SK-N-SH treated with all-trans-retinoic acid at 6 μM for 48 hours (cell line): Measurements from ENCODE around the gene OXCT2.

Source experiments
- ATAC-seq: fragments of 200-7000 bp; cut with Tn5 transposase; 3 replicates; pipeline ENCODE4 v1.9.1; 2020; ENCODE audit warnings: mild to moderate bottlenecking, moderate library complexity
- ARNTL ChIP-seq: fragments of 450-650 bp; formaldehyde crosslinking; IDR thresholded peaks from 2 replicates; pipeline ENCODE4 v1.5.0; 2020; ENCODE audit warnings: low read depth, mild to moderate bottlenecking, moderate library complexity, borderline replicate concordance
- BACH2 ChIP-seq: fragments of 250-450 bp; sonication (Bioruptor Pico); IDR thresholded peaks from 2 replicates; pipeline ENCODE4 v1.9.0; 2021; ENCODE audit warnings: mild to moderate bottlenecking, borderline replicate concordance
- CSDC2 ChIP-seq: fragments of 250-450 bp; sonication (Bioruptor Pico); IDR thresholded peaks from 2 replicates; pipeline ENCODE4 v1.5.0; 2020; ENCODE audit warnings: mild to moderate bottlenecking, moderate library complexity
- ESRRG ChIP-seq: fragments of 250-450 bp; sonication (Bioruptor Pico); IDR thresholded peaks from 2 replicates; pipeline ENCODE4 v1.6.1; 2021; ENCODE audit warnings: mild to moderate bottlenecking
- GLIS3 ChIP-seq: fragments of 250-450 bp; sonication (Bioruptor Pico); IDR thresholded peaks from 2 replicates; pipeline ENCODE4 v1.5.0; 2020; ENCODE audit warnings: mild to moderate bottlenecking, moderate library complexity
- ISL1 ChIP-seq: fragments of 250-450 bp; sonication (Bioruptor Pico); IDR thresholded peaks from 2 replicates; pipeline ENCODE4 v2.1.2; 2022; ENCODE audit warnings: mild to moderate bottlenecking, moderate library complexity
- OSR1 ChIP-seq: fragments of 250-450 bp; sonication (Bioruptor Pico); IDR thresholded peaks from 2 replicates; pipeline ENCODE4 v1.8.0; 2022; ENCODE audit warnings: moderate library complexity, mild to moderate bottlenecking, inconsistent platforms
- PATZ1 ChIP-seq: fragments of 250-450 bp; sonication (Bioruptor Pico); IDR thresholded peaks from 2 replicates; pipeline ENCODE4 v1.8.0; 2020; ENCODE audit warnings: mild to moderate bottlenecking, moderate library complexity, borderline replicate concordance
- RARB ChIP-seq: fragments of 250-450 bp; sonication (Bioruptor Pico); IDR thresholded peaks from 2 replicates; pipeline ENCODE4 v1.8.0; 2021; ENCODE audit warnings: mild to moderate bottlenecking, moderate library complexity
- SNAI2 ChIP-seq: fragments of 250-450 bp; sonication (Bioruptor Pico); IDR thresholded peaks from 2 replicates; pipeline ENCODE4 v1.5.0; 2020; ENCODE audit warnings: mild to moderate bottlenecking, moderate library complexity
- TCF4 ChIP-seq: fragments of 250-450 bp; sonication (Bioruptor Pico); IDR thresholded peaks from 2 replicates; pipeline ENCODE4 v1.8.0; 2021; ENCODE audit warnings: mild to moderate bottlenecking, moderate library complexity, borderline replicate concordance
- TOX ChIP-seq: fragments of 250-450 bp; sonication (Bioruptor Pico); IDR thresholded peaks from 2 replicates; pipeline ENCODE4 v1.8.0; 2021; ENCODE audit warnings: mild to moderate bottlenecking, moderate library complexity, borderline replicate concordance
- TSHZ2 ChIP-seq: fragments of 250-450 bp; sonication (Bioruptor Pico); IDR thresholded peaks from 2 replicates; pipeline ENCODE4 v1.5.0; 2020; ENCODE audit warnings: mild to moderate bottlenecking, moderate library complexity
- ZC3H10 ChIP-seq: fragments of 250-450 bp; sonication (Bioruptor Pico); IDR thresholded peaks from 2 replicates; pipeline ENCODE4 v1.5.1; 2021; ENCODE audit warnings: mild to moderate bottlenecking, moderate library complexity
- ZFP3 ChIP-seq: fragments of 250-450 bp; sonication (Bioruptor Pico); IDR thresholded peaks from 2 replicates; pipeline ENCODE4 v1.5.0; 2020; ENCODE audit warnings: mild to moderate bottlenecking, moderate library complexity
- ZNF70 ChIP-seq: fragments of 450-650 bp; formaldehyde crosslinking; IDR thresholded peaks from 2 replicates; pipeline ENCODE4 v1.5.0; 2020; ENCODE audit warnings: mild to moderate bottlenecking, moderate library complexity
- ZNF8 ChIP-seq: fragments of 450-650 bp; formaldehyde crosslinking; IDR thresholded peaks from 2 replicates; pipeline ENCODE4 v1.5.0; 2020; ENCODE audit warnings: mild to moderate bottlenecking, moderate library complexity
- TF ChIP-seq, protein P1 (sequence below): fragments of 250-450 bp; sonication (Bioruptor Pico); IDR thresholded peaks from 2 replicates; pipeline ENCODE4 v1.8.0; 2021; ENCODE audit warnings: low read depth, mild to moderate bottlenecking, moderate library complexity, borderline replicate concordance

OXCT2 gene

GRCh38 chr1:39758556-39759435, 12.4 kb downstream of the OXCT2 start:
- no peak for ATAC-seq
- TF ChIP-seq, protein P1, sequence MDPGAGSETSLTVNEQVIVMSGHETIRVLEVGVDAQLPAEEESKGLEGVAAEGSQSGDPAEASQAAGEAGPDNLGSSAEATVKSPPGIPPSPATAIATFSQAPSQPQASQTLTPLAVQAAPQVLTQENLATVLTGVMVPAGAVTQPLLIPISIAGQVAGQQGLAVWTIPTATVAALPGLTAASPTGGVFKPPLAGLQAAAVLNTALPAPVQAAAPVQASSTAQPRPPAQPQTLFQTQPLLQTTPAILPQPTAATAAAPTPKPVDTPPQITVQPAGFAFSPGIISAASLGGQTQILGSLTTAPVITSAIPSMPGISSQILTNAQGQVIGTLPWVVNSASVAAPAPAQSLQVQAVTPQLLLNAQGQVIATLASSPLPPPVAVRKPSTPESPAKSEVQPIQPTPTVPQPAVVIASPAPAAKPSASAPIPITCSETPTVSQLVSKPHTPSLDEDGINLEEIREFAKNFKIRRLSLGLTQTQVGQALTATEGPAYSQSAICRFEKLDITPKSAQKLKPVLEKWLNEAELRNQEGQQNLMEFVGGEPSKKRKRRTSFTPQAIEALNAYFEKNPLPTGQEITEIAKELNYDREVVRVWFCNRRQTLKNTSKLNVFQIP (CRISPR knock-in tag), result no peak
- TF ChIP-seq ZC3H10 (CRISPR knock-in tag), result no peak
- no peak for TF ChIP-seq ISL1 (CRISPR knock-in tag)
- TF ChIP-seq OSR1 (CRISPR knock-in tag), result no peak
- TF ChIP-seq CSDC2 (CRISPR knock-in tag), result no peak
- no peak for TF ChIP-seq ARNTL (CRISPR knock-in tag)
- TF ChIP-seq TSHZ2 (CRISPR knock-in tag), result no peak
- TF ChIP-seq PATZ1 (CRISPR knock-in tag), result no peak
- TF ChIP-seq ZFP3 (CRISPR knock-in tag), result no peak

- no peak for ATAC-seq
- TF ChIP-seq GLIS3 (no peak), ESRRG (CRISPR knock-in tag) (no peak), SNAI2 (CRISPR knock-in tag) (no peak), ZNF70 (CRISPR knock-in tag) (no peak)
- TF ChIP-seq, all 23 proteins: peak for 0
These were observed 13.6 kb downstream of the OXCT2 start for GRCh38 chr1:39757501-39757900.

GRCh38 chr1:39755965-39756659, 15.0 kb downstream of the OXCT2 start:
- TF ChIP-seq ARNTL (CRISPR knock-in tag), result no peak
- no peak for TF ChIP-seq ZNF70 (CRISPR knock-in tag)
- no peak for TF ChIP-seq OSR1 (CRISPR knock-in tag)
- no peak for TF ChIP-seq PATZ1 (CRISPR knock-in tag)
- no peak for TF ChIP-seq BACH2 (CRISPR knock-in tag)
- no peak for TF ChIP-seq ESRRG (CRISPR knock-in tag)
- no peak for ATAC-seq

- ATAC-seq, result no peak
- TF ChIP-seq CSDC2 (CRISPR knock-in tag), result no peak
- TF ChIP-seq OSR1 (CRISPR knock-in tag), result no peak
- no peak for TF ChIP-seq ZNF70 (CRISPR knock-in tag)
- TF ChIP-seq RARB (CRISPR knock-in tag), result no peak
- no peak for TF ChIP-seq SNAI2 (CRISPR knock-in tag)
- TF ChIP-seq ISL1 (CRISPR knock-in tag), result no peak
- TF ChIP-seq ZNF8 (CRISPR knock-in tag), result no peak
- no peak for TF ChIP-seq ESRRG (CRISPR knock-in tag)
- TF ChIP-seq BACH2 (CRISPR knock-in tag), result no peak
- TF ChIP-seq, protein P1 (CRISPR knock-in tag), result no peak
- no peak for TF ChIP-seq TCF4
- no peak for TF ChIP-seq TOX (CRISPR knock-in tag)
- TF ChIP-seq GLIS3, result no peak
- no peak for TF ChIP-seq TSHZ2 (CRISPR knock-in tag)
- TF ChIP-seq ZC3H10 (CRISPR knock-in tag), result no peak
These were observed 16.1 kb downstream of the OXCT2 start for GRCh38 chr1:39754906-39755504.
